K562 (cell line): ENCODE results near the gene LNPEP.

ENCODE experiments used
- ARID4B ChIP-seq: sonication (generic); formaldehyde crosslinking; IDR thresholded peaks from 2 replicates; pipeline ENCODE4 v1.8.0; 2022; ENCODE audit warnings: mild to moderate bottlenecking, missing genetic modification reagents
- ATF1 ChIP-seq, 2 experiments: fragments of 450-650 bp in 1 of 2; IDR thresholded peaks; 2 replicates each; pipeline ENCODE4 v1.6.1; 2016; ENCODE audit warnings: missing compliant biosample characterization in 1 of 2, missing genetic modification characterization in 1 of 2
- BMI1 ChIP-seq: fragments of 150-350 bp; IDR thresholded peaks from 2 replicates; pipeline ENCODE4 v1.6.1; 2014; ENCODE audit warnings: low read length
- CTCF ChIP-seq, 3 experiments: IDR thresholded peaks in 2 of 3; conservative IDR thresholded peaks in 1 of 3; 2 replicates each; pipeline ENCODE4 v1.5.1; 2011 to 2012; ENCODE audit warnings: low read length in 3 of 3, mild to moderate bottlenecking in 3 of 3, control low read depth in 2 of 3, improper control_type of control experiment in 1 of 3, inconsistent platforms in 1 of 3, low read depth in 1 of 3, mixed read lengths in 1 of 3, moderate library complexity in 1 of 3; ENCODE audit not compliant: insufficient read depth in 2 of 3
- EZH2 ChIP-seq: IDR thresholded peaks from 2 replicates; pipeline ENCODE4 v1.6.1; 2012; ENCODE audit warnings: low read depth, mild to moderate bottlenecking, inconsistent platforms, low read length, borderline replicate concordance
- FOXA1 ChIP-seq: fragments of 450-650 bp; IDR thresholded peaks from 2 replicates; pipeline ENCODE4 v1.6.1; 2016; ENCODE audit warnings: mild to moderate bottlenecking, borderline replicate concordance
- JUNB ChIP-seq: fragments of 450-650 bp; formaldehyde crosslinking; conservative IDR thresholded peaks from 2 replicates; pipeline ENCODE4 v1.4.0; 2020; ENCODE audit warnings: mild to moderate bottlenecking
- POLR2AphosphoS5 ChIP-seq: IDR thresholded peaks from 2 replicates; pipeline ENCODE4 v1.6.1; 2011; ENCODE audit warnings: mild to moderate bottlenecking, low read depth, low read length, moderate library complexity; ENCODE audit not compliant: control insufficient read depth, insufficient read depth
- SIN3A ChIP-seq, 2 experiments: fragments of 150-350 bp in 1 of 2; IDR thresholded peaks; 2 replicates each; pipeline ENCODE4 v1.6.1; 2011 to 2016; ENCODE audit warnings: borderline replicate concordance in 2 of 2, low read depth in 2 of 2, low read length in 2 of 2, mild to moderate bottlenecking in 2 of 2, moderate library complexity in 2 of 2; ENCODE audit not compliant: control insufficient read depth in 1 of 2
- TRIM24 ChIP-seq, 2 experiments: fragments of 450-650 bp; IDR thresholded peaks; 2 replicates each; pipeline ENCODE4 v1.6.1; 2016
- ZBTB40 ChIP-seq, 2 experiments: fragments of 450-650 bp in 1 of 2; sonication (generic) in 1 of 2; formaldehyde crosslinking in 1 of 2; IDR thresholded peaks; 2 replicates each; pipeline versions ENCODE4 v1.7.1 to v1.9.0; 2016 to 2022; ENCODE audit warnings: inconsistent platforms in 1 of 2, mild to moderate bottlenecking in 1 of 2, missing genetic modification reagents in 1 of 2
- ZNF445 ChIP-seq: fragments of 250-450 bp; sonication (Bioruptor Pico); IDR thresholded peaks from 2 replicates; pipeline ENCODE4 v1.4.0; 2020; ENCODE audit warnings: low read depth, mild to moderate bottlenecking, moderate library complexity

GRCh38 chr5:96909435-96909834 lies 26.4 kb upstream of the LNPEP start:
- TF ChIP-seq TRIM24 (IDR thresholded peaks at IDR 0.05) (no peak), CTCF (IDR thresholded peaks at IDR 0.05 in 2 of 3, conservative IDR thresholded peaks at IDR 0.05 in 1 of 3; ENCODE audit: insufficient read depth in 2 of 3, low read depth in 1 of 3, low read length in 3 of 3) (no peak), SIN3A (IDR thresholded peaks at IDR 0.05; ENCODE audit: borderline replicate concordance in 2 of 2, control insufficient read depth in 1 of 2, low read depth in 2 of 2, low read length in 2 of 2) (no peak), ZNF445 (CRISPR knock-in tag) (no peak), POLR2AphosphoS5 (no peak), ARID4B (CRISPR knock-in tag) (no peak), ZBTB40 (IDR thresholded peaks at IDR 0.05) (no peak), ZBTB40 (CRISPR knock-in tag; IDR thresholded peaks at IDR 0.05) (no peak), BMI1 (no peak), EZH2 (no peak), FOXA1 (no peak), JUNB (CRISPR knock-in tag) (no peak), ATF1 (CRISPR knock-in tag; IDR thresholded peaks at IDR 0.05) (no peak), ATF1 (tag; IDR thresholded peaks at IDR 0.05) (no peak)
